Right cardiac atrium (tissue), 5 donors: ENCODE measurements around the gene MLH3. TPM values are rescaled to one million over a fixed set of nuclear protein-coding genes. Genes with fewer than 3 reads are reported as not detected.
A peak's percentile ranks its signal among the peaks of the same experiment; 100 is the strongest.

Experiments used
- ATAC-seq, 2 donors: fragments of 200-7000 bp; cut with Tn5 transposase; one replicate each; pipeline versions ENCODE4 v1.8.0 to v1.9.1; 2020; ENCODE audit warnings: moderate library complexity in 2 of 2, mild to moderate bottlenecking in 1 of 2
- DNase-seq, 3 donors: peaks; one replicate each; pipeline ENCODE4 v3.0.0-alpha.2; 2020
- H3K27ac ChIP-seq: one replicate; pipeline ENCODE4 v1.5.1; 2013; ENCODE audit warnings: mild to moderate bottlenecking, low read length, control low read depth, moderate library complexity
- H3K27me3 ChIP-seq: one replicate; pipeline ENCODE4 v1.6.1; 2013; ENCODE audit not compliant: control insufficient read depth, insufficient read depth
- H3K4me1 ChIP-seq: one replicate; pipeline ENCODE4 v1.6.1; 2013; ENCODE audit warnings: low read length; ENCODE audit not compliant: control insufficient read depth, insufficient read depth
- H3K4me3 ChIP-seq: one replicate; pipeline ENCODE4 v1.5.1; 2013; ENCODE audit warnings: low read length, control low read depth
- H3K9me3 ChIP-seq: one replicate; pipeline ENCODE4 v1.6.1; 2013; ENCODE audit warnings: low read length; ENCODE audit not compliant: control insufficient read depth
- WGBS: extraction: QIAGEN DNeasy Blood & Tissue Kit; methylation state at CpG from one replicate; pipeline ENCODE4 v1.1.7; 2013; 5-methylcytosine and 5-hydroxymethylcytosine counted together
- intact Hi-C, 4 donors: fragments of 100-400 bp; cut with DNase I; formaldehyde crosslinking; loops; one replicate each; pipeline versions ENCODE4 v1.11.0 to v1.14.0; 2022 to 2023
- polyA plus RNA-seq: library from polyadenylated mRNA; stranded (reverse); fragments of 200-250 nt; gene quantifications from one replicate; pipeline ENCODE4 v1.2.3, GENCODE V29; 2013
- total RNA-seq, 4 donors: library from RNA; stranded (reverse); fragmentation: NEBNext Ultra II Directional; extraction: Animal tissue kit (Norgen Biotek cat#: 25700); gene quantifications; one replicate each; pipeline ENCODE4 v1.2.1, GENCODE V29; 2021
- donor health status: healthy with polysubstance abuse.
- donor health status: DM: no; HTN: yes; CAD: no.
- donor health status: DM: no; HTN: no; CAD: no.
- donor health status: DM: no; HTN: yes; CAD: no; lungs with severe emphysema.
- donor health status: DM: yes; HTN: yes; CAD: no.

MLH3 gene
- total and polyA plus RNA-seq, 5 donors = 12.5 to 27.7 (median 24.6) TPM

DNA sequence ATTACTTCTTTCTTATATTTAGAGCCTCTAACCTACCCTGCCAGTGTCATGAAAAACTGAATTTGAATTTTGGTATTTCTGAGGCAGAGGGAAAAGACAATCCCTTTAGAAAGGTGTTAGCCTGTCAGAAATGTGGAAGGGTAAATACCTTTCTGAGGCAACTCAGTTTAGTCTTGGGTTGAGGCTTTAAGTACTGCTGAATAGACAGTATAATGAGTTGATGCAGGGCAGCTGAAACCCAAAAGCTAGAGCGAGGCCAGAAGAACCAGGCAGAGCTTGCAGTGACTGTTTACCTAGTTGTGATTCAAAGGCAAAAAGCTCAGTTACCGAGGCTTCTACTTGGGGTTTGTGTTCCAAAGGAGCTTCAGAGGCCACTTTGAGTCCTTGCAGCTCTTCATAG lies 36.9 kb upstream of the MLH3 start:
- Histone ChIP-seq H3K27me3 (no peaks in the 10 kb centered on the region), H3K4me1 (no peaks in the 10 kb centered on the region), H3K27ac (no peak overlapping the region), H3K9me3 (no peaks in the 10 kb centered on the region), H3K4me3 (no peak overlapping the region)
- intact Hi-C loops = loop anchor here in 3 of 4 donors (2.0 to 10.0 kb wide), 6 partner anchors 141 to 226 kb away; no protein-coding TSS in a partner anchor
- ATAC-seq (no peak), DNase-seq (no peak)
- 90% methylated on average over 2 of the region's 2 CpGs for WGBS

- Histone ChIP-seq H3K27ac (no peak overlapping the region), H3K9me3 (no peaks in the 10 kb centered on the region), H3K27me3 (no peaks in the 10 kb centered on the region), H3K4me3 (no peak overlapping the region), H3K4me1 (no peaks in the 10 kb centered on the region)
- DNase-seq (no peak), ATAC-seq (no peak)
- WGBS = 63% methylated on average over 5 of the region's 5 CpGs
- intact Hi-C loops = loop anchor here in 1 of 4 donors (10.0 kb wide), 1 partner anchor 140 kb away; no protein-coding TSS in a partner anchor
Measured at GRCh38 chr14:75084513-75084912, 33.2 kb upstream of the MLH3 start.

DNA sequence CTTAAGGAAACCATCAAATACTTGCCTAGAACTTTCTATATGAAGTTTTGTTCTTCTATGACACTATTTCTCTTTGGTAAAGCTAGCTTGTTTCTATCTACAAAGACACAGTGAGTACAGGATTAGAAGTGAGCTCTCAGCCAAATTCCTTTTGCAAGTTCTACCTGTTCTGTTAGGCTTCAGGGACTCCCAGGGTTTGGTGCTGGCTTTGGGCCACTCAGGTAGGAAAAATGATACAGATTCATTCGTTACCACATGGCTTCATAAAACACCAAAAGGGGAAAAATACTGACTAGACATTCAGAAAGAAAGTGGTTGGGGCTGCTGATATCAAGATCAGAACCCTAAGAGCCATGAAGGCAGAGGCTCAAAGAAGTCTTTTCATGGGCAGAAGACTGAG lies 32.0 kb upstream of the MLH3 start:
- H3K27ac ChIP-seq = no peak overlapping the region
- no peak for DNase-seq
- WGBS = 95% methylated on average over 1 of the region's 1 CpG
- H3K4me1 ChIP-seq = no peaks in the 10 kb centered on the region
- no peaks in the 10 kb centered on the region for H3K27me3 ChIP-seq
- ATAC-seq = no peak
- no peaks in the 10 kb centered on the region for H3K9me3 ChIP-seq
- intact Hi-C loops = loop anchor here in 1 of 4 donors (10.0 kb wide), 1 partner anchor 138 kb away; no protein-coding TSS in a partner anchor
- H3K4me3 ChIP-seq = no peak overlapping the region

DNA sequence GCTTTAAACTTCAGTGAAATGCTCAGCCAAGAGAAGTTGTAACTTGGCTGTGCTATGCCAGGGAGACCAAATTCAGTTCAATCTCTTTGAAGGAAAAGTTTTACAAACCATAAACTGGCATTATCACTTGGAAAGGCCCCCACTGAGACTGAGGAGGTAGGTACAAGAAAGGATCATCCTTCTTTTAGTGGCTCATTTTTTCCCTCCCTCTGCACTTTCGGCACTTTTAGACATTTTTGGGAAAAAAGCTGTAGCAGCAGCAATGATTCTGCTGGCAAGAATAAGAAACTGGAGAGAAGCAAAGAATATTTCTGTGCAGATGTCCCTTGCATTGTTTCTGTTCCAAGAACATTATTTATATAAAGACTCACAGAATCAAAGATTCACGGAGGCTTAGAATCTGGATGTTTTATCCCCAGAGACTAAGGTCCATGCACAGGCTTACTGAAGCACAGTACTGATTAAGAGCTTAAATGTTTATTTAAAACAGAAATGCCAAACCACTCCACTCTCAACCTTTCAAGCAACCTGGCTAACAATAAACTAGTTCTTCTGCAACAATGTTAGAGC lies 30.5 kb upstream of the MLH3 start:
- intact Hi-C loops = loop anchor here in 1 of 4 donors (10.0 kb wide), 1 partner anchor 137 kb away; no protein-coding TSS in a partner anchor
- H3K27ac ChIP-seq = no peak overlapping the region
- H3K9me3 ChIP-seq = no peaks in the 10 kb centered on the region
- DNase-seq = no peak
- H3K27me3 ChIP-seq = no peaks in the 10 kb centered on the region
- no peak overlapping the region for H3K4me3 ChIP-seq
- ATAC-seq = no peak
- no peaks in the 10 kb centered on the region for H3K4me1 ChIP-seq
- 54% methylated on average over 2 of the region's 2 CpGs for WGBS

DNA sequence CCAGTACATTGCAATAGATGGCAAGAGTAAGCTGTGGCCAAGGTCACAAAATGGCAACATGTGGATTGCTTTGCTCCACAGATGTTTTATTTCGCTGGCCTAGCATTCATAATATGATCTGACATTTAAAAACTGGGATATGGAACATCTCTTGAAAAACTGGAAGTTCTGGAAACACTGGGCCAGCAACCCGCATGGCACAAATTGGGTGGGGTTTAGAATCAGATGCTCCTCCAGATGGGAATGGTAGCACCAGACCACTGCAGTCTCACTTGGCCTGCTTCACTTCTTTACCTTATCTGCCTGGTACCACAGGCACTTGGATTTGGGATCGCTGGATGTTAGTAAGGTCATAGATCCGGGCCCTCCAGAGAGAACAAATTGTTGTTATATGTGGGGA lies 28.3 kb upstream of the MLH3 start:
- intact Hi-C loops = loop anchor here in 1 of 4 donors (10.0 kb wide), 1 partner anchor 65 kb away; no protein-coding TSS in a partner anchor
- no peak for ATAC-seq

GRCh38 chr14:75077794-75078193 lies 26.5 kb upstream of the MLH3 start:
- no peak overlapping the region for H3K27ac ChIP-seq
- no peaks in the 10 kb centered on the region for H3K27me3 ChIP-seq
- H3K4me3 ChIP-seq = no peak overlapping the region
- intact Hi-C loops = loop anchor here in 1 of 4 donors (10.0 kb wide), 1 partner anchor 63 kb away; no protein-coding TSS in a partner anchor
- no peaks in the 10 kb centered on the region for H3K4me1 ChIP-seq
- no peaks in the 10 kb centered on the region for H3K9me3 ChIP-seq
- ATAC-seq (no peak), DNase-seq (no peak)

More for the DNA sequence above, 28.3 kb upstream of the MLH3 start:
- H3K9me3 ChIP-seq = no peaks in the 10 kb centered on the region
- H3K27ac ChIP-seq = no peak overlapping the region
- no peak overlapping the region for H3K4me3 ChIP-seq
- no peaks in the 10 kb centered on the region for H3K4me1 ChIP-seq
- DNase-seq = no peak
- H3K27me3 ChIP-seq = no peaks in the 10 kb centered on the region
- WGBS = 71% methylated on average over 4 of the region's 4 CpGs

- H3K27me3 ChIP-seq = no peaks in the 10 kb centered on the region
- DNase-seq (peak in 1 of 3 donors; percentile 57), ATAC-seq (no peak)
- peak overlapping the region; percentile 84 for H3K27ac ChIP-seq
- intact Hi-C loops = loop anchor here in 1 of 4 donors (10.0 kb wide), 1 partner anchor 56 kb away; no protein-coding TSS in a partner anchor
- H3K9me3 ChIP-seq = no peaks in the 10 kb centered on the region
- no peak overlapping the region for H3K4me3 ChIP-seq
- H3K4me1 ChIP-seq = peaks cover 4% of the 10 kb centered on the region
- 68% methylated on average over 9 of the region's 9 CpGs for WGBS
Measured at GRCh38 chr14:75070383-75070782, 19.1 kb upstream of the MLH3 start.

- peaks cover 4% of the 10 kb centered on the region for H3K4me1 ChIP-seq
- intact Hi-C loops = loop anchor here in 2 of 4 donors (10.0 kb wide), 2 partner anchors 55 to 65 kb away; partner anchors contain the start of gene EIF2B2 (in 1 of the 2)
- peak overlapping the region; percentile 43 for H3K4me3 ChIP-seq
- no peaks in the 10 kb centered on the region for H3K9me3 ChIP-seq
- DNase-seq (no peak), ATAC-seq (peak; percentile 4 to 7)
- H3K27ac ChIP-seq = peak overlapping the region; percentile 84
- WGBS = 29% methylated on average over 12 of the region's 12 CpGs
- no peaks in the 10 kb centered on the region for H3K27me3 ChIP-seq
Measured at GRCh38 chr14:75069811-75070145, 18.5 kb upstream of the MLH3 start.

GRCh38 chr14:75069121-75069810 lies 18.0 kb upstream of the MLH3 start, which contains the start of gene ZC2HC1C:
Gene ZC2HC1C (plus strand): TSS chr14:75069641. CDS start chr14:75070574, 933 bp downstream.
- H3K4me1 ChIP-seq = peaks cover 4% of the 10 kb centered on the region
- peak; percentile 97 for ATAC-seq
- intact Hi-C loops = loop anchor here in 1 of 4 donors (10.0 kb wide), 1 partner anchor 64 kb away; the partner anchor contains the start of gene EIF2B2

GRCh38 chr14:75068294-75069120 lies 17.2 kb upstream of the MLH3 start:
- peak overlapping the region; percentile 83 for H3K27ac ChIP-seq
- H3K4me1 ChIP-seq = peaks cover 4% of the 10 kb centered on the region
- peak overlapping the region; percentile 43 for H3K4me3 ChIP-seq
- intact Hi-C loops = loop anchor here in 1 of 4 donors (10.0 kb wide), 1 partner anchor 64 kb away; the partner anchor contains the start of gene EIF2B2
- DNase-seq (no peak), ATAC-seq (no peak)
- H3K27me3 ChIP-seq = no peaks in the 10 kb centered on the region
- 11% methylated on average over 15 of the region's 15 CpGs for WGBS
- H3K9me3 ChIP-seq = no peaks in the 10 kb centered on the region

More at GRCh38 chr14:75069121-75069810, 18.0 kb upstream of the MLH3 start, which contains the start of gene ZC2HC1C:
- DNase-seq = peak; percentile 98 to 99 (median 99)
- H3K27me3 ChIP-seq = no peaks in the 10 kb centered on the region
- peak within 1 kb of the TSS; percentile 84 for H3K27ac ChIP-seq
- peak within 1 kb of the TSS; percentile 43 for H3K4me3 ChIP-seq
- WGBS = 1% methylated on average over 58 of the region's 58 CpGs
- H3K9me3 ChIP-seq = no peaks in the 10 kb centered on the region
